Measurements from ENCODE around the gene UBE2I.

DNA sequence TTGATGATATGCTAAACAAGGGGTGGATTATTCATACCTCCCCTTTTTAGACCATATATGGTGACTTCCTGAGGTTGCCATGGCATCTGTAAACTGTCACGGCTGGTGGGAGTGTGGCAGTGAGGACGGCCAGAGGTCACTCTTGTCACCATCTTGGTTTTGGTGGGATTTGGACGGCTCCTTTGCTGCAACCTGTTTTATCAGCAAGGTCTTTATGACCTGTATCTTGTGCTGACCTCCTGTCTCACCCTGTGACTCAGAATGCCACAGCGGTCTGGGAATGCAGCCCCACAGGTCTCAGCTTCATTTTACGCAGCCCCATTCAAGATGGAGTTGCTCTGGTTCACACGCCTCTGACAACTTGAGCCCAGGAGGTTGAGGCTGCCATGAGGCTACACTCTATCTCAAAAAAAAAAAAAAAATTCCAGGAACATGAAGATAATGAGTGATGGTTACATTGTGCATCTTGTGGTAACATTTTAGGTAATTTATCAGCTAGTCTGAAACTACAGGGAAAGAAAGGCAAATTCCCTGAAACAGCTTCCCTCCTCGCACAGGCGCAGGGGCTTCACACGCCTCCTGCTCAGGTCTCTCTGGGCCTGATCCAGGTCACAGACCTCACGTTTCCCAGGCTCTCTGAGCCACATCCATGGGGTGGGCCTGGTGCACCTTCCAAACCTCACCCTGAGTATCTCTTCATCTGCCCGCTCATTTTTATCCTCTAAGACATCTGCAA is 15.3 kb upstream of the UBE2I start:
- TF ChIP-seq CTCF (IDR thresholded peaks at IDR 0.05) (no peak), POLR2A (IDR thresholded peaks at IDR 0.05) (no peak), POLR2AphosphoS5 (IDR thresholded peaks at IDR 0.05) (no peak)
